ENCODE results near the gene RBM28.

- no peak for TF ChIP-seq CTCF (IDR thresholded peaks at IDR 0.05)
- TF ChIP-seq POLR2A (IDR thresholded peaks at IDR 0.05), result no peak
Observed at GRCh38 chr7:128384726-128385125, 41.0 kb upstream of the RBM28 start.
